GM15510 (cell line): ENCODE measurements around the gene WDR64.

Experiments used
- POLR2A ChIP-seq: IDR thresholded peaks from 3 replicates; pipeline ENCODE4 v1.6.1; 2011; ENCODE audit warnings: borderline replicate concordance; ENCODE audit not compliant: insufficient read length; ENCODE audit errors: extremely low read depth

The WDR64 gene

DNA sequence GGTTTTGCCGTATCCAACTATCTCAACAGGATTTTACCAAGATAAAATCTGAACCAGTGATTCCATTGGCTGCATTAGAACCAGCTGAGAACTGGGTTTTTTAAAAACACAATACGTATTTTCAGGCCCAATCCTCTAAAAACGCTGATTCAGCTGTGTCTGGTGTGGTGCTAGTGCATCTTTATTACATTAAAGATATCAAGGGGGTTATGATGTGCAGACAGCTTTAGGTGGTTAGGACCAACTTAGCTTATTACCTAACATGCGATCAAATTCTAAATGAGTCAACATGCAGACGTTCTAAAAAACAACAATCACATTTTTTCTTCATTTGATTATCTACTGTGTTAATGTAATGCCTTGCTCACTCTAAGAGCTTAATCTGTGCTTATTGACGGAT is 163.9 kb downstream of the WDR64 start:
- no peak for TF ChIP-seq POLR2A

DNA sequence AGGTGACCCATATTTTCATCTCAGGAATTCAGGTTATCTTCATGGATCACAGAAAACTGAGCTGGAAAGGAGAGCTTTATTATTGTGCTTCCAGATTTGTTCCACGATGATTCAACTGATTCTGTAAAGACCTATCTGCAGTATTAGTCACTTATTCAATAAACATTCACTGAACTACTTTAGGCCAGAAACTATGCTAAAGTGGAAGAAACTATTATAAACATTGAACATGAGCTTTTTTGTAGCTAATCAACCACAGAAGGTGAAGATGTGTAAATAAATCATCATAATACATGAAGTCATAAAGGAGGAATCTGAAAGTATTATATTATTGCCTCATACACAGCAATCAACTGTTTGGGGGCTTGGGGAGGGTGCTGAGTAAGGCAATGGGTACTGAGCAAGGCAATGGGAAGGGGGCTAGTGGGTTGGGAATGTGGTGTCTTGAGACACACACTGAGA is 165.3 kb downstream of the WDR64 start:
- TF ChIP-seq POLR2A: no peak

DNA sequence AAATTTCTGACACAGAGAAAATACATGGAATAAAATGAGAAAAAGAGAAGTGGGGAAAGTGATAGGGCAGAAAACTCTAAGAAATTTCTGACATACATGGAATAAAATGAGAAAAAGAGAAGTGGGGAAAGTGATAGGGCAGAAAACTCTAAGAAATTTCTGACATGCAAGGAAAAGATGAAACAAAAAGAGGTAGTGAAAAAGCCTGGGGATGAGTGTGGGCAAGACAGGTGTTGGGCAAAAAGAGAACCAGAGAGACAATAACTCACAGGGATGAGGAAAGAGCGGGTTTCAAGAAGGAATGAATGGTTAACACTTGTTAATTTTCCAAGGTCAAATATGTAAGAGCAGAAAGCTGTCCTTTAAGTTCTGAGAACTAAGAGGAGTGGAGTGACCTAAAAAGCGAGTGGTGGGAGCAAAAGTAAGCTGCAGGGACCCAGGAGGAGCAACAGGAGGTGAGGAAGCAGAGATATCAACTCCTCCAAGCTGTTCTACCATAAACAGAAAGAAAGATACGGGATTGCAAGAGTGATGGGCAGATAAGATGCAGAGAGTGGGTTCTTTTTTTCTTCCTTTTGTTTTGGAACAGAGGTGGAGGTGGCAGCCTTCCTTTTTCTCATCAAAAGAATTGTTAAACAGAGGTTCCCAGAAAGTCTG is 166.0 kb downstream of the WDR64 start:
- TF ChIP-seq POLR2A: no peak

DNA sequence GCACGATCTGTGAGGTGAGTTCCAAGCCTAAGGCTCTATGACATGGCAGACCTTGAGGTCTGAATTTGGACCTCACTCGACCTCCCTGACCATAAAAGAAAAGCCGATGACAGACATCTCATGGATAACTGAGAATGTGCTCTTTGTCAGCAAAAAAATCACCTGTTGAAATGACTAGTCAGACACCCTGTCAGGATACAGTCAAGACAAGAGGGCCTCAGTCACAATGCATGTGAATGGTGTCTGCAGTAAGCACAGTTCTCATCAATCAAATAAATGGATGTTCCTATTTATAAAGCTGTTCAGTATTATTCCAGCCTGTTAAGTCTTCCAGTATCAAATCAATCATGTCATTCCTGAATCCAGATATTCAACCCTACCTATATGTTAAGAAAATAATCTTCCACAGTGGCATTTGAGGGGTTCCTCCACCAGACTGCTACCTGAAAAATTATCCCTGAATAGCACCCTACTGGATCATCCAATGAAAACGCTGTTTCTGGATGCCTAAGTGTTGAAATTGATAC is 167.3 kb downstream of the WDR64 start:
- no peak for TF ChIP-seq POLR2A

DNA sequence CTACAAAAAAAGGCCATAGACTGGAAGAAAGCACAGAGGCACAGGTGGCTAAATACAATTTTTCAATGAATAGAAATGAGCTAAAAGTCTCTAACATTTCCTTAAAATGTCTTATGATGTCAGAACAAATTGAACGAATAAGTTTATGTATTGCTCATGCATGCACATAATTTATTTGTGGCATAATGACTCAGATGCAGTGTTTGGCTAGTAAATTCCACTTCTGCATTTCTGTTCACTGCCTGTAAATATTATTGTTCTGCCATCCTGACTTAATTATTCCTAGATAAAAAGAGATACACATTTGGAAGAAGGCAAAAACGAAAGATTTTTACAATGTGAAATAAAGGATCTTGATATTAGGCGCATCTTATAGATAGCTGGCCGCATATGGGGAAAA is 169.3 kb downstream of the WDR64 start:
- no peak for TF ChIP-seq POLR2A

DNA sequence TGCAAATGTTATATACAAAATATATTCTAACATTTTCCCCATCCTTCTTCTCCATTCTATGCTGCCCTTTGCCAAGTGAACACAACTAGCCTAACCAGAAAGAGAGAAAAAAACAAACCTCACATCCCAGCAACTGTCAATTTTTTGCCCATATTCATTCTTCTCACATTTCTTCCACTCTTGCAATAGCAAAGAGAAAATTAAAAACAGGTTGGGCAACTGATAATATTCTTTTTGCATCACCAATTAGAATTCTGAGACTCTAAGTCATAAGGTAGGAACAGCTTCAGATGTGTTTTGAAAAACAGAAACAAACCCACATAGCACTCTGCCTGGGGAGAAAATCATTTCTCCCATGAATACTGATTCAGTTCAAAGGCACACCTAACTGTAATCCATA is 170.8 kb downstream of the WDR64 start:
- TF ChIP-seq POLR2A: no peak

DNA sequence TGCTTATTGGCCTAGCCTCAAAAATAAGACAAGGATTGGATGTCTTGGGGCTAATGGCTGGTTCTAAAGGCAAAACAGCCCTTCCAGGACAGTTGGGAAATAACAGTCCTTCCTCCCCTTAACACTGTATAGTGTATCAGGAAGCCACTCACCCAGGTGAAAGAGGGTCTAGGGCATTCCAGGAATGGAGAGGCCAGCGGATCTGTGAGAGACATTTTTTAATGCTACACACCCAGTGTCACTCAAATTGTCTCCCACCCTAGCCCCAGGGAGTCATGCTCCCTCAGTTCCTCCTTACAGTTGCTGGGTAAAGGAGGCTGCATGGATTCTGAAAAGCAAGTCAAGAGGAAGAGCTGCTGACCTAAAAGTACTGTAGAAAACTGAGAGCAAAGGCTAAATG is 171.8 kb downstream of the WDR64 start:
- TF ChIP-seq POLR2A: no peak

DNA sequence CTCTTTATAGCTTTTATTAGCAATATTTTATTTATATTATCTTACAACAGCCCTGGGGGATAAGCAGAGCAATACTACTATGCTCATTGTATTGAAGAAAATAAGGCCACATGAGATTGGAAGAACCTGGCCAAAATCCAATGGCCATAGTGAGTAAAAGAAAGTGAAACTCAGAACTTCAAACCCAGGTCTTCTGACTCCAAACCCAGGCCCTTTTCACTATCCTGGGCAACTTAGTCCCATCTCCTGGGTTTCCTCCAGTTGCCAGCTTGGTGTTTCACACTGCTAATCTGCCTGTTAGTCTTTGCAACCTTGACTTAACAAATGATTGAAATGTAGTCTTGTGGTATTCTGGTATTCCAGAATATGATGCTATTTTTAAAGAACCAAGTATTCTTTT is 173.5 kb downstream of the WDR64 start:
- no peak for TF ChIP-seq POLR2A

DNA sequence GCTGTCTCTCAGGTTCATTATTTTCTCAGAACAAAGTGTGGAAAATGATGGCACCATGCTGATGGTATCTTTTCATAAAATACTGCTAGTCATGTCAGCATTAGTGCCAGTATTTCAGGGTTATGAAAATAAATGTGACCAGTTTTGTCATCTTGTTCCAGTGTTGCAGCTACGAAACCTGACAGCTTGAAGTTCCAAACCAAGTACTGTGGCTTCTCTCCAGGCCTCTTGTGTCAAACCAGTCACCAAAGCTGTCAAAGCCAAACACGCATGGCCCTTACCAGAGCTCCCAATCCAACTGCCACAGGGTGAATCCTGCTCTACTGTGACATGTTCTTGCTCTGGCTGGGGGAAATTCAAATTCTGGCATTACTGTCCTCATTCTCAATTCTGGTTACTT is 175.2 kb downstream of the WDR64 start:
- no peak for TF ChIP-seq POLR2A

DNA sequence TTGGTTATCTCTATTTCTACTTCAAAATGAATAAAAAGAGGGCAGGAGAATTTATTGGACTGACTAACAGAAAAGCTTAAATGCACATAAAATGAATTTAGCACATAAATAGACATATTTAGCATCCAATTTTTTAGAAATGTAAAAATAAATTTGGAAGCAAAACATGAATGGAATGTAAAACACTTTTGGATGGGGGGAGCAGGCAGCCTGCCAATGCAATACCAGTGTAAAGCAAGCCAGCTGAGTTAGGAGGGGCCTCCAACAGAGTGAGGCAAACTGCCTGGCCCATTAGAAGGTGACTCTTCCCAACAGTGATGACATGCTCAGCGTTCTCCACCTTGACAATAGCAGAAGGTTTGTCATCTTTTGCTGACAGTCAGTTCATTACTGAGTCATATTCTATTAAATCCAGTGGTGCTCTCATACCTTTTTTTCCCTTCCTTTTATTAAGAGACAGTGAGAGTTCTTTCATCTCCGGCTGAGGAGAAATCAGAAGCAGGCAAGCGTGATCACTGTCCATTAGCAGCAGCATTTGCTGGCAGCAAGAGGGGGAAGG is 176.5 kb downstream of the WDR64 start:
- no peak for TF ChIP-seq POLR2A

DNA sequence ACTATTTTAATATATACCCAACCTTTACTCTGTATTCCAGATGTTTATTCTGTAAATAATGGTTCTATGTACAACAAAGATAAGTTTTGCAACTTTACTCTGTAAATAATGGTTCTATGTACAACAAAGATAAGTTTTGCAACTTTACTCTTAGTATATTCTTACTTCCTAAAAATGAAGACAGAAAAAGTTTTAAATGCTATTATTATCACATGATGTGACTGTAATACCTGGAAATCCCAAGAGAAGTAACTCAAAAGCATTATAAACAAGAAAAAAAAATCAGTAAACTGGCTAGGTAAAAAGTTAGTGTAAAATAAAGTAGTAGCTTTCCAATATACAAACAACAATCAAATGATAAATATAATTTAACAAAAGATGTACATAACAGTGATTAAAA is 177.4 kb downstream of the WDR64 start:
- TF ChIP-seq POLR2A: no peak

DNA sequence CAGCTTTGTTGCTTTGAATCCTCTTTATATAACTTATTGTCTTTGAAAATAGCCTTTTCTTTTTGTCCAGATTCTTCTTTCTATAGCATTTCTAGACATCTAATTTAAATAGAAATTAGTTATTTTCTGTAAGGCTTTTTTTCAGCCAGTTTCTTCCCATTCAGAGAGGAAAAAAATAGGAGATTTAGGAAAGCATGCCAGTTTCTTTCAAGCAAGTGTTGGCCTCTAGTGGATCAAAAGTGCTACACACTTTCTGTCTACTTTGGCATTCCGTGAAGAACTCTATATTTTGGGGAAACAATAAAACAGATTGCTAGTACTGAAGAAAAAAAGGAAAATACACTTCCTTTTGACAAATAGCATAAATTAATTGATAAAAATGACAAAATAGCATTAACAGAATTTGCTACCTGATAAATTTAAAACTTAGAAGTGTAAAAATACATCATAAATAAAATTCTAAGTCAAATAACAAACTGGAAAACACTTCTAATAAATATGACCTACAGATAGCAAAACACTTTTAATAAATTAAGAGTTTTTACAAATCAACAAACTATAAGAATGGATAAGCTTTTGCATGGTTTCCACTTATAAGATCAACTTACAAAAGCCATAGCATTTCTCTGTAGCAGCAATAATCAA is 182.8 kb downstream of the WDR64 start:
- no peak for TF ChIP-seq POLR2A

DNA sequence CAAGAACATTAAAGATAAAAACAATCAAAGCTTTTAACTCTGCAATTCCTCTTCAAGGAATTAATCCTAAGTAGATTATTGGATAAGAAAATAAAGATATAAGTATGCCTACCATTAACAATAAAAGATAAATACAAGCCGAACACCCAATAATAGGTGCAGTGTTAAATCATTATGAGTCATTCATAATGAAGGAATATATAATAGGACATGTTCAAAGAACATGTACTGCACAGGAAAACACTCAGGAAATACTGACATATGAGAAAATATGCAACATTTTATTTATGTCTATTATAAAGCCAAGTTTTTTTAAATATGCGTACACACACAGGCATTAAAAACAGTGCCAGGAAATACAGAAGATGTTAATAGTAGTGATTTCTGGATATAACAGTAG is 184.9 kb downstream of the WDR64 start:
- TF ChIP-seq POLR2A: no peak

DNA sequence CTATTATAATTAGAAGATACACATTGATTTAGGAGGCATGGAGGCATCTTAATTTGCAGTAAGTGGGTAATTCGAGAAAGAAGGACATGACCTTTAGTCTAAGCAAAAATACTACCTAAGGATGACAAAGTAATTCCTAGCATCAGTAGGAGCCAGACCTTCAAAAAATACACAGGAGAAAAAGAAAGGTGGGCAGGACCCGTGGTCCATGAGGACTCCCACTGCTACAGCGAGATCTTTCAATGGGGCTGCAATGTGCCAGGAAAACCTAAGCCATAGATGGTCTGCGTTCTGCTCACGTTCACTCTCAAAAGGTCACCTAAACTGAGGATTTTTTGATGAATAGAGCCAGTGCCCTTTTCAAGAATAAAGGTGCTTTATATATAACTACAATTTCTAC is 185.3 kb downstream of the WDR64 start:
- no peak for TF ChIP-seq POLR2A

DNA sequence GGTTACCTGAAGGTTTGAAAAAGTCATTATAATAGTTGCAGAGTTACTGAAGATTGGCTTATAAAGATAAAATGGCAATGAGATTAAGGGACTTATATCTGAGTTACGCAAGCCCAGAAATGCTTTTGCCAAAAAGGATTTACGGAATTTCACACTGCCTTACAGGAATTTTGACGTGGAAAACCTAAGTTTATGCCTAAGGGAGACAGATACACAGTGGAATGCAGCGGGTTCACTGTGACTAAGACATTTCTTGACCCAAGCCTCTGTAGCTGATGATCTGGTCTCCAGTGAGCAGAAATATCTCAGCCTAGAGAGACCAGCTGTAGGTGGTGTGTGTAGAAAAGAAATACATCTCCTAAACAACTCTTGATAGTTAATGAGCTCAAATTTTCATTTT is 185.8 kb downstream of the WDR64 start:
- TF ChIP-seq POLR2A: no peak

DNA sequence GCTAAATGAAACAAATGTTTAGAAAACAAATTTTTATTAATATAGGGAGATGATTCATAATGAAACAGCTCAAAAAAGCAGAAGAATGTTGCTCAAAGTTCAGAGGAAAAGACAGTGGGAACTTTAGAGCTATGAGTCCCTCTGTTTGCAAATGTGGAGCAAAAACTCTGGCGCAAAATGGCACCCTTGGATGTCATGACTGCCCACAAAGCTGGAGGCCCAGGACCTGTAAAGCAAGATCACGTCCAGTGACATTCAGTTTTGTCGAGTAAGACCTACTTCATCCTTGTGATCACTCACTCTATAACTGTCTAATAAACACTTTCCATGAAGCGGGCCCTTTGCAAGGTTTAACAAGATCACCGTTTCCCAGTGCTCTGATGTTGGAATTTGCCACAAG is 186.8 kb downstream of the WDR64 start:
- TF ChIP-seq POLR2A: no peak
